NCI-H526 (cell line): ENCODE data around the gene GNGT2.

Experiments used
- DNase-seq, 2 experiments: peaks; one replicate each; lab custom pipeline; 2025; lab: John Stamatoyannopoulos, UW

GNGT2 gene

DNA sequence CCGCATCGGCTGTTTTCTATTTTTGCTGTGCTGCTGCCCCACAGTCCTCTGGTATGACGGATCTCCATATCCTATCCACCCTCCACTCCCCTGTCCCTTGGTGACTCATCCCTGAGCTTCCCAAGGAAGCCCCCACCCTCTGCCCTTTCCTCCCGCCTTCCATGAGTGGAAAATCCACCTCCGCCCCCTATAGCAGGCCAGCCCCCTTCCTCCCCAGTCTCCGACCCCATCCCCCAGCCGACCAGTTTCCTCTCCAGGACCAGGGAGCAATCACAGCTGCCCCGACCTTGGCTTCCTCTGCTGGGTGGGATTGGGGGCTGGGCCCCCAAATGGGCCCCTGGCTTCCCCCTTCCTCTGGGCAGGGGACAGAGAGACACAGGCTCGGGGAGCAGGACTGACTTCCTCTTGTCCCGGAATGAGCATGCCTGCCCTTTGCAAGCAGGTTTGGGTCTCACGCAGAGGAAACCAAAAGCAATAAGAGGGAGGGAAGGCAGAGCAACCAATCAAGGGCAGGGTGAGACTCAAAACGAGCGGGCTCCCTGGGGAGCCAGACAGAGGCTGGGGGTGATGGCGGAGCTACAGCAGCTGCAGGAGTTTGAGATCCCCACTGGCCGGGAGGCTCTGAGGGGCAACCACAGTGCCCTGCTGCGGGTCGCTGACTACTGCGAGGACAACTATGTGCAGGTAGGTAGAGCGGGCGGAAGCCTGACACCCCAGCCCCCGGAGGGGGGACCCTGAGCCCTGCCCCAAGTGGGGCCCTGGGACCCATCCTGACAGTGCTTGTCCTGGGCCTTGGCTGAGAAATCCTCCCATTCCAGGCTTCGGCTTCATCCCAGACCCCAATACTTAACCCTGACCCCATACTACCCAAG is at the start of gene GNGT2, which contains the start of gene ABI3:
TSS of gene GNGT2 (minus strand) at position 417 of the 872 bp plus-strand sequence. CDS start 3,152 bp downstream, outside the sequence.
TSS of gene ABI3 (plus strand) at position 550 of the 872 bp plus-strand sequence. CDS start at position 568, 18 bp downstream.
- DNase-seq, result no peak

DNA sequence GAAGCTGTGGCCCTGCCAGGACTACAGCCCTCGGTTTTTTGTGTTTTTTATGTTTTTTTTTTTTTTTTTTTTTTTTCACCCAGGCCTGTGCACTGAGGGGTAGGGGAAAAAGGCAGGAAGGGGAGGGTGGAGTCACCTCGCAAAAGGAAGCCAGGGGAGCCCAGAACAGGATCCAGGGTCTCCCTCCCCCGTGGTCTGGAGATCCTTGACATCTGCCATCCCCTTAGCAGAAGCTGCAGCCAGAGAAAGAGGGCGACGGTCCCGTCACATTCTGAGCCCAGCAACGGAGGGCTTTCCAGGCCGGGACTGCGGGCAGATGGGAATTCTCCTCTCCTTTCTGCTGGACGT is 49.3 kb upstream of the GNGT2 start:
- no peak for DNase-seq

DNA sequence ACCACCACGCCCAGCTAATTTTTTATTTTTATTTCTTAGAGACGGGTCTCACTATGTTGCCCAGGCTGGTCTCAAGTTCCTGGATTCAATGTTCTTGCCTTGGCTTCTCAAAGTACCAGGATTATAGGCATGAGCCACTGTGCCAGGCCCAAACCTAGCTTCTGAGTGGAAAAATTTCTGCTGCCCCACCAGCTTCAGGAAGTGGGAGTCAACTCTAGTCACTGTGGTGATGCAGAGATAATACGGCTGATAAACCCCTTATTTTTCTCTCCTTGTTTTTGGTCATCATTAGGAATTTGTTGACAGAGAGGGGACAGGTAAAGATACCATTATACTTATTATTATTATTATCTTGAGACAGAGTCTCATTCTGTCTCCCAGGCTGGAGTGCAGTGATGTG is 48.0 kb upstream of the GNGT2 start:
- DNase-seq, result no peak

DNA sequence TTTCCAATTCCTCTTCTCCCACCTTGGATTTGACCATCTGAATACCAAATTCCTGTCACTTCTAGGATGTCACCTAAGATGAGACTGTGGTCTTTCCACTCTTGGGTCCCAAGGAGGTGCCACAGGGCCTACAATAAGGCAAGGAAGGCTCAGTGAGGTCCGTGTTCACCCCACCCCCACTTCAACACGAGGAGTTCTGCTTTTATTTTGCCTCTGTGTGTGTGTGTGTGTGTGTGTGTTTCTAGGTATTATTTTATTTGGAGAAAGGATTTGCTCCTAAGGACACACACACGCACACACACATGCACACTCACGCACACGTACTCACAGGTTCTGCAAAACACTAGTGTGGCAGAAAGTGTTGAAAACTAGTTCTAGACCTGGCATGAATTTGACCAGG is 44.8 kb upstream of the GNGT2 start:
- no peak for DNase-seq

DNA sequence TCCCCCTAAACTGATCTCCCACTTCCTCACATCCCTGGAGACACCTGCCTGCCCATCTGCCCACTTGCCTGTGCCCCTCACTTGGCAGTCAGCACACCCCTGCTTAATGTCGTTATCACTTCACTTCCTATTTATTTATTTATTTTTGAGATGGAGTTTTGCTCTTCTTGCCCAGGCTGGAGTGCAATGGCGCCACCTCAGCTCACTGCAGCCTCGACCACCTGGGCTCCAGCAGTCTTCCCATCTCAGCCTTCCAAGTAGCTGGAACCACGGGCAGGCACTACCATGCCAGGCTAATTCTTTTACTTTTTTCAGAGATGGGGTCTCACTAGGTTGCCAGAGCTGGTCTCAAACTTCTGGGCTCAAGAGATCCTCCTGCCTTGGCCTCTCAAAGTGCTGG is 43.7 kb upstream of the GNGT2 start:
- no peak for DNase-seq

DNA sequence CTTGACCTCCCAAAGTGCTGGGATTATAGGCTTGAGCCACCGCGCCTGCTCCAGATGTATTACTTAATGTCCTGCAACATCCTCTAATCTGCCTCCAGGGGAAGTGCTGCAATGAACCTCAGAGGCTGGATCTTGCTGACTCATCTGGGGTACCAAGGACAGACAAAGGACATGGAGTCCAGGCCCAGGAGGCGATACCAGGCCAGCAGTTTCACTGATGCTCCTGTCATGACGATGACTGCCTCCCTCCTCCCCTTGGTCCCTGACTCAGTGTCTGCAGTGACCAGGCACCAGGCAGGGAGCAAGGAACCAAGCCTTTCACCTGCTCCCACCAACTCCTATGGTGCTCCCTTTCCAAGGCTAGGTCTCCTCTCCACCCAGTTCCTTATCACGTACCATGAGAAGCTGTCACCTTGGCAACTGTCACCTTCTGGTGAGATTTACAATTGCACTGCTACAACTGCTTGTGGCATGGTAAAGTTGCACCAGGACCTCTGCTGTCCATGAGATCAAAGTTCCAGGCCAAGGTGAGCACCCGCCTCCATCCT is 41.8 kb upstream of the GNGT2 start:
- no peak for DNase-seq

DNA sequence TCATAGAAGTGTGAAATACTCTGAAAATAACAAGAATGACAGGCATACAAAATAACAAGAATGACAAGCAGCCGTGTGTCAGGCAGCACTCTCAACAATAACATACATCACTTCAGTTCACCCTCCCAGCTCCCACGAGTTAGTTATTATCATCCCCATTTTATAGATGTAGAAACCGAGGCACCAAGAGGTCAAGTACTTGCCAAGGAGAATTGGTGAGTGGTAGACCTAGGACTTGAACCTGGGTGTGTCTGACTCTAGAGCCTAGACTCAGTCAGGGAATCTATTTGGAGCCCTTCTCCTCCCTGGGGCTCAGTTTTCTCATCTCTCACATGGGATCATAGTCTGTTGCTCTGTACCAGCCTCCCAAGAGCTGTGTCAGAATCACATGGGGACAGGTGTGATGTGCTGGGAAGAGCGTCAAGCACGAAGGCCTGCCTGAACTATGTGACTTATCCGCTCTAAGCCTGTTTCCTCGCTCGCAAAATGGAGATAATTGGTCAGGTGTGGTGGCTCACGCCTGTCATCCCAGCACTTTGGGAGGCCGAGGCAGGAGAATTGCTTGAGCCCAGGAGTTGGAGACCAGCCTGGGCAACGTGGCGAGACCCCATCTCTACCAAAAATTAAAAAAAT is 39.6 kb upstream of the GNGT2 start:
- DNase-seq, result no peak

DNA sequence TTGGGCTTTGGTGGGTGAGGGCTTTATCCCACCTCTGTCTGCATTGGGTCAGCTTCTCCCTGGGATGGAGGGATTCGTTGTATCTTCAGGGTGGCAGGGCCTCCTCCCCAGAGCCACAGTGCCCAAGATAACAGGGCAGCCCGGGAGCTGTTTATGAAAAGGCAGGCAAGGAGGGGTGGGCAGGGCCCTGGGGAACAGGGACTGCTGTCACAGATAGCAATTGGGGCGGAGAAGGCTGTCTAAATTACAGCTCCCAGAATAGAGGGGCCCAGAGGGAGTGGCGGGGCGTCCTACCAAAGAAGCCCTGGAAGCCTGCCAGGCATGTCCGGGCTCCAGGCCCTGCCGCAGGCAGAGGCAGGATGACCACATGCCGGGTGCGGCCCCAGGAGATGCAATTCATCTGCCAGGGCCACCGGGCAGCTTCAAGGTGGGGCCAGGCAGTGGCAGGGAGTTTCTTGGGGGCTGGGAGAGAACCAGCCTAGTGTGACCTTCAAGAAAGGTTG is 39.0 kb upstream of the GNGT2 start:
- no peak for DNase-seq

DNA sequence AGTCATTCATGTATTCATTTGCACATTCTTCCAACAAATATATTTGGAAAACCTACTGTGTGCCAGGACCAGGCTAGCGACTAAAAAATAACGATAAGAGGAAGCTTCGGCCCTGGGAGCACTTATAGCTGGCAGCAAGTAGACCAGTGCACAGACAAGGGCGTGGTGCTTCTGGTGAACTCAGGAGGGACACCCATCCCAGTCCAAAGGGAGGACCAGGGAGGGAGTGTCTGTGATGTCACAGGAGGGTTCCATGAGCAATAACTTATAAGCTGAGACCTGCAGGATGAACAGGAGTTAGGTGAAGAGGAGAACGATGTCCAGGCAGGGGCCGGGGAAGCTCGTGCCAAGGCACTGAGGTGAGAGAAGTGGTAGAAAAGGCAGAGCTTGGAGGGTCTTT is 37.6 kb upstream of the GNGT2 start:
- no peak for DNase-seq

DNA sequence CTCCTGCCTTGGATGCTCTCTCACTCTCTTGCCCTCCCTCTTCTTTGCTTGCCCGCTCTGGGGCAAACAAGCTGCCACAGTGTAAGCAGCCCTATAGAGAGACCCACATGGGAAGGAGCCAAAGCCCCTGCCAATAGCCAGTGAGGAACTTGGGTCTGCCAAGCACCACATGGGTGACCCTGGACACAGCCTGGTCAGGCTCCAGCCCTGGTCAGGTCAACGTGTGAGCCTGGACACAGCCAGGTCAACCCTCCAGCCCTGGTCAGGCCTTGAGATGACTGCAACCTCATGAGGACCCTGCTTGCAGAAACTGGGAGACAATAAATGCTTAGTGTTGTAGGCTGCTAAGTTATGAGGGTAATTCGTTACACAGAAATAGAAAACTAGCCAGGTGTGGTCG is 34.5 kb upstream of the GNGT2 start:
- DNase-seq, result no peak

DNA sequence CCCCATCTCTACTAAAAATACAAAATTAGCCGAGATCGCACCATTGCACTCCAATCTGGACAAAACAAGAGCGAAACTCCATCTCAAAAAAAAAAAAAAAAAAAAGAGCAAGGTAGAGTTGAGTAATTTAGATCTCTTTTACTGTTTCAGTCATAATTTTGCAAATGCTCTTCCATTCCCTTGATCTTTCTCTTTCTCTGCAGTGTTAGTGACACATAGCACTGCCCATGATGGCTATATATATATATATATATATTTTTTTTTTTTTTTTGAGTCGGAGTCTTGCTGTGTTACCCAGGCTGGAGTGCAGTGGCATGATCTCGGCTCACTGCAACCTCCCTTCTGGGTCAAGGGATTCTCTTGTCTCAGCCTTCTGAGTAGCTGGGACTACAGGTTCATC is 32.4 kb upstream of the GNGT2 start:
- DNase-seq, result no peak

DNA sequence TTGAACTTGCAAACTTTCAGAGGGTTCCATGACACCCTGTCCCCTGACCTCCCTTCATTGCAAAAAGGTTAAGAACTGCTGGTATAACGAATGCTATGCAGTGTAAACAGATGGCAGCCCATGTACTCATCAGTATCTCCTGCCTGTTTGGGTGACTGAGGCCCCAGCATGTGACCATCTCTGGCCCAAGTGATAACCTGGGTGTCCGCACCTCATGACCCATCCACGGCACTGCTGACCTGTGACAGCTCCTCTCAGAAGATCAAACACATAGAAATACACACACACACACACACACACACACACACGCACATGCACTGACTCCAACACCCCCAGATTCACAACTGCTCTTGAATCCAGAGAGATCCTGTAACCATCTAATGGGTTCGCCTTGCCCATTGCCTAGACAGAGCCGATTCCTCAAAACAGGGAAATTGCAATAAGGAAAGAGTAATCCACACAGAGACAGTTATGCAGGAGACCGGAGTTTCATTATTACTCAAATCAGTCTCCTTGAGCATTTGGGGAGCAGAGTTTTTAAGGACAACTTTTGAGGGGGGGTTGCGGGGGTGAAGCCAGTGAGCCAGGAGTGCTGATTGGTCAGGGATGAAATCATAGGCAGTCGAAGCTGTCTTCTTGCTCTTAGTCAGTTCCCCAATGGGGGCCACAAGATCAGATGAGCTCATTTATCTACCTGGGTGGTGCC is 31.5 kb upstream of the GNGT2 start:
- DNase-seq, result no peak

DNA sequence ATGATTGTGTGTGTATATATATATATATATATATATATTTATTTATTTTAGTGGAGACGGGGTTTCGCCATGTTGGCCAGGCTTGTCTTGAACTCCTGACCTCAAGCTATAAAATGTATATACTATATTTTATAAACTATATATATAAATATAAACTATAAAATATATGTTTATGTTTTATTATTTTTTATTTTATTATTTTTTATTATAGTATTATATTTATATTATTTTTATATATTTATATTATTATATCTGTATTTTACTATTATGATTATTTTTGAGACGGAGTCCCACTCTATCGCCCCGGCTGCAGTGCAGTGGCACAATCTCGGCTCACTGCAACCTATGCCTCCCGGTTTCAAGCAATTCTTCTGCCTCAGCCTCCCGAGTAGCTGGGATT is 30.7 kb upstream of the GNGT2 start:
- no peak for DNase-seq

DNA sequence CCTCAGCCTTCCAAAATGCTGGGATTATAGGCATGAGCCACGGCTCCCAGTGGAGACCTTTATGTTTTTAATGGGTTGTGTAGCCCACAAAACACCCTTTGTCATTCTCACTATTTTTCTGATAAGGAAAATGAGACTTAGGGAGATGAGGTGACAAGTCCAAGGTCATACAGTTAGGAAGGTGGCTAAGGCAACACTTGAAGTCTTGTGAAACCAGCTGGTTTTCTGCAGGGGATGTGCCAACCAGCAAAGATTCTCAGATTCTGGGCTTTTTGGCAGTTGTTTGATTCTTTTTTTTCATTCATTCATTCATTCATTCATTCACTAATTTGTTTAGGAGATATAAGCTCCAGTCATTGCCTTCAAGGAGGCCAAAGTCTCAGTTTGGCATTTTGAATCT is 30.2 kb upstream of the GNGT2 start:
- DNase-seq, result no peak

DNA sequence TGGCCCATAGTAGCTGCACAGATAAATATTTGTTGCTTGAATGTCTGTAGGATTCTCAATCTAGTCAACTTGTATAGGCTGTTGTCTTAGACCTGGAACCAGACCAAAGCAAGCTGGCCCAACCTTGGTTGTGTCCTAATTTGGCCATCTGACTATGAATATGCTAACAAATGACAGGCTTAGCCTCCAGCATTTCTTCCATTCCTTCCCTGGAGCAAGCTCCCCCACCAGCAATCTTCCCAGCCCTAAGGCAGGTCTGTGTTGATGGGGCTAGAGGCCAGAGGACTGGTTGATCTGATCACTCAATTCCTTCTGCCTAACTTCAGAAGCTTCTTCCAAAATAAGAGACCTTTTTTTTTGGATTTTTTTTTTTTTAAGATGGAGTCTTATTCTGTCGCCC is 29.6 kb upstream of the GNGT2 start:
- no peak for DNase-seq

DNA sequence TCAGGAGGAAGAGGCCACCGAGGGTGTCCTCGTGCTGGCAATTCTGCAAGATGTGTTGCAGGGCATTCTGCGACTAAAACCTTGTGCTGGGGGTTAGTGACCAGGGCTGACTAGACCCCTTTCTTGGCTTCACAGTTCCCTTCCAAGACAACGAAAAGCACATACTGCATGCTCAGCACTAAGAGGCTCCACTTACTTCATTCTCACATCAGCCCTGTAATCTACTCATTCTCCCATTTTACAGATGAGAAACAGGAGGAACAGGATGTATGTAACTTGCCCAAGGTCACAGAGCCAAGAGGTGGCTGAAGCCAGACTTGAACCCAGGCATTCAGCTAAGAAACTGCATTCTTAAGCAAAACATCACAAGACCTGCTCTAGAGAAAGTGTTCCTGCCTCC is 25.5 kb upstream of the GNGT2 start:
- DNase-seq, result no peak

DNA sequence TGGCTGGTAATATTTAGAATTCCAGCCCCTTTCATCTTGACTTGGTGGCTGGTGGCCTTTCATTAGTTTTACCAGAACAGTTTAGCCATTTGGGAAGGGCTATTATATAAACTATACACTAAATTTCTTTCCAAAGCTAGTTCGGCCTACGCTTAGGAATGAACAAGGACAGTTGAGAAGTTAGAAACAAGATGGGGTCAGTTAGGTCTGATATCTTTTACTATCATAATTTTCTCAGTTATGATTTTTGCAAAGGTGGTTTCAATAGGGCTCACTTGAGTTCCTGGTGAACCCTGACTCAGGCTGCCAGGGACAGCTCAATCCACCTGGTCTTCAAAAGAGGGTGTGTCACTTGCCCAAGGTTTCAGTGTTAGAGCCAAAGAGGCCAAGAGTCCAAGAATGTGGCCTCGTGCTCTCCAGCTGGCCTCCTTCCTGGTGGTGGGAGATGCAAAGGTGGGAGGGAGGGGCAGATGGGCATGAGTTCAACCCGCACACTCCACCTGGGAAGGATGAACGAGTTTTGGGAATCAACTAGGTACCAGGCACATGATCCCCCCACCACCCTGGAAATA is 24.2 kb upstream of the GNGT2 start:
- no peak for DNase-seq

DNA sequence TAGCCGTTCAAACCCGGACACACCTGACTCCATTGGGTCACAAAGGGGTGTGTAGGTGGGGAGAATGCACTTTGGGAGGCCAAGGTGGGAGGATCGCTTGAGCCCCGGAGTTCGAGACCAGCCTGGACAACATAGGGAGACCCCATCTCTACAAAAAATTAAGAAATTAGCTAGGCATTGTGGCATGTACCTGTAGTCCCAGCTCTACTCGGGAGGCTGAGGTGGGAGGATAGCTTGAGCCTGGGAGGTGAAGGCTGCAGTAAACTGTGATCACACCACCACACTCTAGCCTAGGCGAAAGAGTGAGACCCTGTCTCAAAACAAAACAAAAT is 21.2 kb upstream of the GNGT2 start:
- DNase-seq, result no peak

DNA sequence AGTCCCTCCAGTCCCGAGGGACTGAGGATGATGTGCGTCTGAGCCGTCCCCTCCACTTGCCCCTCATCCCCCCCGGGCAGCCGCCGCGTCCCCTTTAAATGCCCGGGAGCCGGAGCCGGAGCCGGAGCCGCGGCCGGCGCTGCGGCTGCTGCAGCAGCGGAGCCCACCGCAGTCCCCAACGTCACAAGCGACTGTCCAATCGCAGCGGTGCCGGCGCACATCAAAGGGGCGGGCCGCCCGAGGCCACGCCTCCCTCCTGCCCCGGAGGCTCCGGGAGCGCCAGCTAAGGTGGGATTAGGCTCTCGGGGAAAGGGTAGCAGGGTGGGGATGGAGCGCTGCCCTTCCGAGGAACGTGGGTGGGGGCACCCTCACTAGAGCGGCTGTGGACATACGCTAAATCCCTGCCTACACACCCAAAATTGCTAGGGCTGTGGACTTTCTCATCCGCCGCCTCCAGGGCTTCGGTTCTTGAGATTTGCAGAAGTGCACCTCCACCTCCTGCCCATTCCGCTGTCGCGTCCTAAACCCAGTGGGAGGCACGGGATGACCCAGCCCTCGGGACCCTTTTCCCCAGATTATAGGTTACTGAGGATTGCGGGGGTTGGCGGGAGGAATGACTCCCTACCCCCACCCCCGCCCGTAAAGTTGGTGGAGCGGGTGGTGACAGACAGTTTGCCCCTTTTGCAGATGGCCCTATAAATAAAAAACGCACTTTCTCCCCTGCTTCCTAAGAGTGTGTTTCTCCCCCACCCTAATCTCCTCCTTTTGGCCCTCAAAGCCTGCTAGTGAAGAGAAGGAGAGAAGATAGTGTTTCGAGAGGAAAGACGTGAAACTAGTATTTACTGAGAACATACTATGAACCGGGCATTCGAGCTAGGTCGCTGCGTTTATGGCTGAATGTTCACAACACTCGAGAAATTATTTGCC is 20.5 kb upstream of the GNGT2 start, which contains the start of gene PHOSPHO1:
TSS of gene PHOSPHO1 (minus strand) at position 152 of the 927 bp plus-strand sequence. CDS start 4,096 bp downstream, outside the sequence.
- DNase-seq, result peak; percentile 45 to 92

DNA sequence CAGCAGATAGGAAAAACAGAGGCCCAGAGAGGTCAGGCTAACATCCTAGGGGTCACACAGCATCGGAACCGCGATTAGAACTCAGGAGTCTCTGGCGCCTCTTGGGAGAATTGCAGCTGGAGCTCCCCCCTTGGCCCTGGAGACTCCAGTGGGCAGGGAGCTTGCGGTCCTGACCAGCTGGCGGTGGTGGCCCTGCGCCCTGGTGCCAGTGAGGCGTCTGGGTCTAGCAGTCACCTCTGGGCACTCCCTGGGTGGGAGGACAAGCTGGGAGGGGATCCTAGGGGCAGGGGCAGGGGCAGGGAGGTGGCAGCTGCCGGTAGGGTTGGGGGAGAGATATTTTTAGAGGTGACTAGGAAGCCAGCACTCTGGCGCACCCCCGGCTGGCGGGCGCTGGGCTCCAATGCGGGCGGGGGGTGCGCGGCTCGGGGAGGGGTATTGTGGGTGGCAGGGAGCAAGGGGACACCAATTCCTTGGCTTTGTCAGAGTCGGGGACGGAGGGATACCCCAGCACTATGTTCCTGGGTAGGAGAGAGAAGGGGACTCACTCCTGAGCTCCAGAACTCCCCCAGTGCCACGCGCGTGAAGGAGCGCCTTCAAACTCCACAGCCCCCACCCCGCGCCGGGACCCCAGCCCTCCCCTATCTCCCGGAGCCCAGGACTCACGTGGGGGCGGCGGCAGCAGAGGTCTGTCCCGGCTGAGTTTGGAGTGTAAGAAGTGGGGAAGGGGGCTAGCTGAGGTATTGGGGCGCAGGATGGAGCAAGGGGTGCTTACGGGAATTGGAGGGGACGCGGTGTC is 19.6 kb upstream of the GNGT2 start:
- no peak for DNase-seq
